GM23338 (cell line): ENCODE results near the gene DDC. TPM values are rescaled to one million over a fixed set of nuclear protein-coding genes. Genes with fewer than 3 reads are reported as not detected.

Experiments
- ATAC-seq: fragments of 200-7000 bp; cut with Tn5 transposase; 3 replicates; pipeline ENCODE4 v1.9.1; 2020
- DNase-seq: peaks from one replicate; pipeline ENCODE4 v3.0.0-alpha.2; 2015; ENCODE audit warnings: low spot score
- H2AFZ ChIP-seq: fragments of 200-600 bp; sonication (generic); 2 replicates; pipeline ENCODE4 v1.8.0; 2016; ENCODE audit warnings: antibody characterized with exemption, mild to moderate bottlenecking, moderate library complexity
- H3F3A ChIP-seq: fragments of 200-600 bp; sonication (generic); replicated peaks from 2 replicates; pipeline ENCODE4 v1.8.0; 2017; ENCODE audit warnings: antibody characterized with exemption, mixed run types, low read depth
- H3K27ac ChIP-seq: fragments of 200-600 bp; sonication (generic); 2 replicates; pipeline ENCODE4 v1.6.1; 2016; ENCODE audit warnings: low read depth
- H3K27me3 ChIP-seq: fragments of 200-600 bp; sonication (generic); 2 replicates; pipeline ENCODE4 v1.8.0; 2016; ENCODE audit warnings: mild to moderate bottlenecking, mixed run types, moderate library complexity; ENCODE audit not compliant: insufficient read depth
- H3K36me3 ChIP-seq: fragments of 200-600 bp; sonication (generic); 2 replicates; pipeline ENCODE4 v1.8.0; 2016; ENCODE audit warnings: mild to moderate bottlenecking; ENCODE audit not compliant: insufficient read depth
- H3K4me1 ChIP-seq: fragments of 200-600 bp; sonication (generic); 2 replicates; pipeline ENCODE4 v1.8.0; 2016; ENCODE audit warnings: mild to moderate bottlenecking, moderate library complexity; ENCODE audit not compliant: insufficient read depth
- H3K4me2 ChIP-seq: fragments of 200-600 bp; sonication (generic); 2 replicates; pipeline ENCODE4 v1.7.1; 2017; ENCODE audit warnings: mixed run types
- H3K4me3 ChIP-seq: fragments of 200-600 bp; sonication (generic); 2 replicates; pipeline ENCODE4 v1.6.1; 2016; ENCODE audit warnings: mixed run types
- H3K79me2 ChIP-seq: fragments of 200-600 bp; sonication (generic); replicated peaks from 2 replicates; pipeline ENCODE4 v1.8.0; 2017; ENCODE audit warnings: mild to moderate bottlenecking; ENCODE audit not compliant: insufficient read depth
- H3K9me2 ChIP-seq: fragments of 200-600 bp; sonication (generic); 2 replicates; pipeline ENCODE4 v1.8.0; 2017; ENCODE audit not compliant: insufficient read depth
- H4K20me1 ChIP-seq: fragments of 200-600 bp; sonication (generic); replicated peaks from 2 replicates; pipeline ENCODE4 v1.8.0; 2017; ENCODE audit warnings: mild to moderate bottlenecking; ENCODE audit not compliant: insufficient read depth
- H3K27ac Mint-ChIP-seq: 2 replicates; pipeline ENCODE4 v1.8.0; 2020; ENCODE audit warnings: inconsistent platforms, mild to moderate bottlenecking, moderate library complexity, mixed read lengths
- H3K27me3 Mint-ChIP-seq: 3 replicates; pipeline ENCODE4 v1.8.0; 2022; ENCODE audit warnings: low read depth, mild to moderate bottlenecking, moderate library complexity, mixed read lengths, inconsistent platforms; ENCODE audit not compliant: insufficient read depth, poor library complexity
- H3K36me3 Mint-ChIP-seq: 3 replicates; pipeline ENCODE4 v1.8.0; 2021; ENCODE audit warnings: low read depth, mild to moderate bottlenecking, inconsistent platforms, moderate library complexity, mixed read lengths
- H3K4me1 Mint-ChIP-seq: 3 replicates; pipeline ENCODE4 v1.8.0; 2020; ENCODE audit warnings: mild to moderate bottlenecking, inconsistent platforms, mixed read lengths
- H3K4me3 Mint-ChIP-seq: 3 replicates; pipeline ENCODE4 v1.8.0; 2021; ENCODE audit warnings: moderate library complexity, mild to moderate bottlenecking, inconsistent platforms, mixed read lengths
- H3K9me3 Mint-ChIP-seq: 3 replicates; pipeline ENCODE4 v1.8.0; 2020; ENCODE audit warnings: moderate library complexity, mild to moderate bottlenecking, inconsistent platforms, mixed read lengths
- CTCF ChIP-seq, 2 experiments: fragments of 200-600 bp in 1 of 2; sonication (generic) in 1 of 2; conservative IDR thresholded peaks; 2 replicates each; pipeline versions ENCODE4 v1.5.1 to v1.6.1; 2016 to 2017; ENCODE audit warnings: antibody characterized with exemption in 2 of 2, low read depth in 2 of 2, mild to moderate bottlenecking in 2 of 2, moderate library complexity in 1 of 2
- EZH2 ChIP-seq: fragments of 200-600 bp; sonication (generic); IDR thresholded peaks from one replicate; pipeline ENCODE4 v1.8.0; 2017; ENCODE audit warnings: antibody characterized with exemption, mild to moderate bottlenecking, low read depth; ENCODE audit not compliant: unreplicated experiment
- POLR2AphosphoS5 ChIP-seq: IDR thresholded peaks from 2 replicates; pipeline ENCODE4 v1.6.1; 2016; ENCODE audit warnings: antibody characterized with exemption, low read depth
- ZNF114 ChIP-seq: fragments of 250-450 bp; sonication (Bioruptor Pico); IDR thresholded peaks from 2 replicates; pipeline ENCODE4 v1.5.0; 2020; ENCODE audit warnings: mild to moderate bottlenecking, moderate library complexity
- ZNF331 ChIP-seq: fragments of 250-450 bp; sonication (Bioruptor Pico); IDR thresholded peaks from 2 replicates; pipeline ENCODE4 v1.5.0; 2020; ENCODE audit warnings: low read depth, mild to moderate bottlenecking, moderate library complexity
- polyA plus RNA-seq: library from polyadenylated mRNA; unstranded; fragments of >200 nt; fragmentation: Nextera tagmentation; extraction: Ambion mirVana; gene quantifications from 2 replicates; pipeline ENCODE4 v1.2.1, GENCODE V29; 2016
- total RNA-seq: library from RNA; depleted of rRNA; stranded (reverse); fragments of >200 nt; shearing (Covaris generic); gene quantifications from 2 replicates; pipeline ENCODE4 v1.2.3, GENCODE V29; 2014
- TF ChIP-seq, protein P1 (sequence below): IDR thresholded peaks from one replicate; pipeline ENCODE4 v1.6.1; 2018; ENCODE audit warnings: antibody characterized with exemption; ENCODE audit not compliant: unreplicated experiment
- TF ChIP-seq, protein P2 (sequence below): IDR thresholded peaks from 2 replicates; pipeline ENCODE4 v1.6.1; 2016; ENCODE audit warnings: antibody characterized with exemption

DDC gene
- total and polyA plus RNA-seq, 2 experiments from 2014 or later: not detected

DNA sequence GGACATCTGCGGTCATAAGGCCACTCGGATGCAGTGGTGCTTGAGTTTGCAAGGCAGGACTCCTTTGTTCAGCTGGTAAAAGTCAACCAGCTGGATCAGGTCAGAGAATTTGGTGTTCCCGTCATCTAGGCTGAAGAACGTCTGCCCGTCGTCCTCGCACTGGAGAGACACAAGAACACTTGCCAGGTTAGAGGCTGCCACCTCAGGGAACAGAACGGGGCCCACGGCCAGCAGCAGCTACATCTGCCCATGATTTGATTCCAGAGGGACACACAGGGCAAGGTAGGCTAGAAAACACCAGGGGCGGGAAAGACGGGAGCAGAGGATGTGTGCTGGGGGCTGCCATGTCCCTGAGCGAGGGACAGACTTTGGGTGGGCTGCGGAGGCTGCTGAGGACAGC lies 27.7 kb upstream of the DDC start (continued):
- TF ChIP-seq, protein P1, sequence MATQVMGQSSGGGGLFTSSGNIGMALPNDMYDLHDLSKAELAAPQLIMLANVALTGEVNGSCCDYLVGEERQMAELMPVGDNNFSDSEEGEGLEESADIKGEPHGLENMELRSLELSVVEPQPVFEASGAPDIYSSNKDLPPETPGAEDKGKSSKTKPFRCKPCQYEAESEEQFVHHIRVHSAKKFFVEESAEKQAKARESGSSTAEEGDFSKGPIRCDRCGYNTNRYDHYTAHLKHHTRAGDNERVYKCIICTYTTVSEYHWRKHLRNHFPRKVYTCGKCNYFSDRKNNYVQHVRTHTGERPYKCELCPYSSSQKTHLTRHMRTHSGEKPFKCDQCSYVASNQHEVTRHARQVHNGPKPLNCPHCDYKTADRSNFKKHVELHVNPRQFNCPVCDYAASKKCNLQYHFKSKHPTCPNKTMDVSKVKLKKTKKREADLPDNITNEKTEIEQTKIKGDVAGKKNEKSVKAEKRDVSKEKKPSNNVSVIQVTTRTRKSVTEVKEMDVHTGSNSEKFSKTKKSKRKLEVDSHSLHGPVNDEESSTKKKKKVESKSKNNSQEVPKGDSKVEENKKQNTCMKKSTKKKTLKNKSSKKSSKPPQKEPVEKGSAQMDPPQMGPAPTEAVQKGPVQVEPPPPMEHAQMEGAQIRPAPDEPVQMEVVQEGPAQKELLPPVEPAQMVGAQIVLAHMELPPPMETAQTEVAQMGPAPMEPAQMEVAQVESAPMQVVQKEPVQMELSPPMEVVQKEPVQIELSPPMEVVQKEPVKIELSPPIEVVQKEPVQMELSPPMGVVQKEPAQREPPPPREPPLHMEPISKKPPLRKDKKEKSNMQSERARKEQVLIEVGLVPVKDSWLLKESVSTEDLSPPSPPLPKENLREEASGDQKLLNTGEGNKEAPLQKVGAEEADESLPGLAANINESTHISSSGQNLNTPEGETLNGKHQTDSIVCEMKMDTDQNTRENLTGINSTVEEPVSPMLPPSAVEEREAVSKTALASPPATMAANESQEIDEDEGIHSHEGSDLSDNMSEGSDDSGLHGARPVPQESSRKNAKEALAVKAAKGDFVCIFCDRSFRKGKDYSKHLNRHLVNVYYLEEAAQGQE: no peak
- TF ChIP-seq, protein P2, sequence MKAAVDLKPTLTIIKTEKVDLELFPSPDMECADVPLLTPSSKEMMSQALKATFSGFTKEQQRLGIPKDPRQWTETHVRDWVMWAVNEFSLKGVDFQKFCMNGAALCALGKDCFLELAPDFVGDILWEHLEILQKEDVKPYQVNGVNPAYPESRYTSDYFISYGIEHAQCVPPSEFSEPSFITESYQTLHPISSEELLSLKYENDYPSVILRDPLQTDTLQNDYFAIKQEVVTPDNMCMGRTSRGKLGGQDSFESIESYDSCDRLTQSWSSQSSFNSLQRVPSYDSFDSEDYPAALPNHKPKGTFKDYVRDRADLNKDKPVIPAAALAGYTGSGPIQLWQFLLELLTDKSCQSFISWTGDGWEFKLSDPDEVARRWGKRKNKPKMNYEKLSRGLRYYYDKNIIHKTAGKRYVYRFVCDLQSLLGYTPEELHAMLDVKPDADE: no peak

- no peak overlapping the region for H3K27ac ChIP-seq
- Mint-ChIP-seq H3K36me3 (peaks cover 53% of the 10 kb centered on the region), H3K27me3 (peaks cover 8% of the 10 kb centered on the region), H3K4me3 (no peak overlapping the region), H3K27ac (no peak overlapping the region), H3K9me3 (no peaks in the 10 kb centered on the region), H3K4me1 (no peaks in the 10 kb centered on the region)
- H3K4me2 ChIP-seq: no peak overlapping the region
- ATAC-seq (no peak), DNase-seq (no peak)
- H3F3A ChIP-seq: no peaks in the 10 kb centered on the region
- H4K20me1 ChIP-seq: no peaks in the 10 kb centered on the region
- no peaks in the 10 kb centered on the region for H3K4me1 ChIP-seq
- H3K79me2 ChIP-seq: no peaks in the 10 kb centered on the region
- 0 out of 2 replicates have a peak, but pooled peaks cover 7% of the 10 kb centered on the region for H3K36me3 ChIP-seq
- H3K4me3 ChIP-seq: no peak overlapping the region
- no peak overlapping the region for H2AFZ ChIP-seq
- TF ChIP-seq POLR2AphosphoS5 (0 out of 2 replicates have a peak, but pooled peaks have one; percentile 6), EZH2 (no peak)
- H3K27me3 ChIP-seq: no peaks in the 10 kb centered on the region
- H3K9me2 ChIP-seq: 0 out of 2 replicates have a peak, but pooled peaks cover 3% of the 10 kb centered on the region
Measured at GRCh38 chr7:50591480-50592438, 26.6 kb upstream of the DDC start.

- Histone ChIP-seq H3K9me2 (0 out of 2 replicates have a peak, but pooled peaks cover 3% of the 10 kb centered on the region), H3K27ac (peak overlapping the region; percentile 39; the same call in 1 of the 2 replicates), H4K20me1 (no peaks in the 10 kb centered on the region), H3K27me3 (no peaks in the 10 kb centered on the region), H3K36me3 (0 out of 2 replicates have a peak, but pooled peaks cover 7% of the 10 kb centered on the region), H3K4me3 (no peak overlapping the region), H3K79me2 (no peaks in the 10 kb centered on the region), H3K4me1 (no peaks in the 10 kb centered on the region), H2AFZ (no peak overlapping the region), H3F3A (no peaks in the 10 kb centered on the region), H3K4me2 (no peak overlapping the region)
- H3K27ac Mint-ChIP-seq: no peak overlapping the region
- no peaks in the 10 kb centered on the region for H3K9me3 Mint-ChIP-seq
- peaks cover 53% of the 10 kb centered on the region for H3K36me3 Mint-ChIP-seq
- TF ChIP-seq ZNF114 (CRISPR knock-in tag) (no peak), EZH2 (no peak), POLR2AphosphoS5 (0 out of 2 replicates have a peak, but pooled peaks have one; percentile 23), ZNF331 (CRISPR knock-in tag) (no peak), CTCF (conservative IDR thresholded peaks at IDR 0.05; ENCODE audit: low read depth in 2 of 2) (no peak)
- DNase-seq: no peak
- no peaks in the 10 kb centered on the region for H3K4me1 Mint-ChIP-seq
- peaks cover 8% of the 10 kb centered on the region for H3K27me3 Mint-ChIP-seq
- ATAC-seq: no peak
- H3K4me3 Mint-ChIP-seq: no peak overlapping the region
Measured at GRCh38 chr7:50591098-50591479, 25.9 kb upstream of the DDC start.
